ENCODE results near the gene KDM3B.

Gene KDM3B

DNA sequence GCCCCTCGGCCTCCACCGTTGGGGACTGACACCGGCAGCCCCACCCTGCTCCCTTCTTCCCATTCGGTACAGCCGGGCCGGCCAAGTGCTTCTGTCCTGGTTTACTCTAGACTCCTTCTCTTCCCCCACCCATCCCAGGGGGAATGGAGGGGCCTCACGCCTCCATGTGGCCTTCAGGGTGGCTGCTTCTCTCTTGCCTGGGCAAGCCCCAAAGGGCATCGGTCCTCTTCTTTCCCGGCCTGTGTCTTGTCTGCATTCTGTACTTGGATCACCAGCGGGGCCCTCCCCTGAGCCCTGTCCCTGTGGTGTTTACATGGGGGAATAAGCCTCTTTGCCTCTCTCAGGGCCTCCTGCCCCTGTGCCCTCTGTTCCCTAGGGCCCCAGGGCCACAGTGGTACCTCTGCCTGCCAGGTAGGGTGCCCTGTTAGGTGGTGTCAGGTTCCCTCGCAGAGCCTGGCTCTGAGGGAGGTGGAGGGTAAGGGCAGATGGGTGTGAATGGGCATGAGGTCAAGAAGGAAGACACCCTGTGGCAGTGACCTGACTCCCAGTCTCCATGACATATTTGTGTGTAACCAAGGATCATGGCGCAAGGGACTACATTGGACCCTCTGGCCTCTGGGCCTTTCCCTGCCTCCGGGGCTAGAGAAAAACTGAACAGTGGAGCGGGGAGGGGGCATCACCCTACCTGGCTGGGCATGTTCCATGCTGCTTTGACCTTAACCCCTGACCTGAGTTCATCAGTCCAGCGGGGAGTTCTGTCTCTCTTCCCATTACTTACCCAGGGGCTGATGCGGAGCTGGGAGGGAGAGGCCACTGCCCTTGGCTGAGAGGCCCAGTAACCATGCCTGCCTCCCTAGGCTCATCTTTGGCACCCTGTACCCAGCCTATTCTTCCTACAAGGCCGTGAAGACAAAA is 87.9 kb downstream of the KDM3B start:
- no peak for DNase-seq (ENCODE audit: low read depth)
- H3K4me3 ChIP-seq (ENCODE audit: low read depth, low read length) = no peak overlapping the region
- TF ChIP-seq, protein P1, sequence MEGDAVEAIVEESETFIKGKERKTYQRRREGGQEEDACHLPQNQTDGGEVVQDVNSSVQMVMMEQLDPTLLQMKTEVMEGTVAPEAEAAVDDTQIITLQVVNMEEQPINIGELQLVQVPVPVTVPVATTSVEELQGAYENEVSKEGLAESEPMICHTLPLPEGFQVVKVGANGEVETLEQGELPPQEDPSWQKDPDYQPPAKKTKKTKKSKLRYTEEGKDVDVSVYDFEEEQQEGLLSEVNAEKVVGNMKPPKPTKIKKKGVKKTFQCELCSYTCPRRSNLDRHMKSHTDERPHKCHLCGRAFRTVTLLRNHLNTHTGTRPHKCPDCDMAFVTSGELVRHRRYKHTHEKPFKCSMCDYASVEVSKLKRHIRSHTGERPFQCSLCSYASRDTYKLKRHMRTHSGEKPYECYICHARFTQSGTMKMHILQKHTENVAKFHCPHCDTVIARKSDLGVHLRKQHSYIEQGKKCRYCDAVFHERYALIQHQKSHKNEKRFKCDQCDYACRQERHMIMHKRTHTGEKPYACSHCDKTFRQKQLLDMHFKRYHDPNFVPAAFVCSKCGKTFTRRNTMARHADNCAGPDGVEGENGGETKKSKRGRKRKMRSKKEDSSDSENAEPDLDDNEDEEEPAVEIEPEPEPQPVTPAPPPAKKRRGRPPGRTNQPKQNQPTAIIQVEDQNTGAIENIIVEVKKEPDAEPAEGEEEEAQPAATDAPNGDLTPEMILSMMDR (IDR thresholded peaks at IDR 0.05; ENCODE audit: low read depth, low read length, missing control alignments) = no peak

DNA sequence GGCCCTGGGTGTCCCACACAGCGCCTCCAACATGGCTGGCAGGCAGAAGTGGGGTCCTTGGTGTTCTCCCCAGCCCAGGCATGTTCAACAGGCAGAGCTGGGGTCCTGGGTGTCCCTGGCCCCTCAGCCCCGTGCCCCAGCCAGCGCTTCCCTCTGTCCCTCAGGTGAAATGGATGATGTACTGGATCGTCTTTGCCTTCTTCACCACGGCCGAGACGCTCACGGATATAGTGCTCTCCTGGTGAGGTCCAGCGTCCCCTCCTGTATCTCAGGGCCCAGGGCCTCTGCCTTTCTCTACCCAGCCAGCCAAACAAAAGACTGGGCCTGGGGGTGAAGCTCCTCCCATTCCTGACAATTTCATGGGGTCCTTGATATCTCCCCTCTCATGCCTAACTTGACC is 88.7 kb downstream of the KDM3B start:
- DNase-seq (ENCODE audit: low read depth) = no peak
- H3K4me3 ChIP-seq (ENCODE audit: low read depth, low read length) = no peak overlapping the region
- TF ChIP-seq, protein P1 (IDR thresholded peaks at IDR 0.05; ENCODE audit: low read depth, low read length, missing control alignments) = no peak

DNA sequence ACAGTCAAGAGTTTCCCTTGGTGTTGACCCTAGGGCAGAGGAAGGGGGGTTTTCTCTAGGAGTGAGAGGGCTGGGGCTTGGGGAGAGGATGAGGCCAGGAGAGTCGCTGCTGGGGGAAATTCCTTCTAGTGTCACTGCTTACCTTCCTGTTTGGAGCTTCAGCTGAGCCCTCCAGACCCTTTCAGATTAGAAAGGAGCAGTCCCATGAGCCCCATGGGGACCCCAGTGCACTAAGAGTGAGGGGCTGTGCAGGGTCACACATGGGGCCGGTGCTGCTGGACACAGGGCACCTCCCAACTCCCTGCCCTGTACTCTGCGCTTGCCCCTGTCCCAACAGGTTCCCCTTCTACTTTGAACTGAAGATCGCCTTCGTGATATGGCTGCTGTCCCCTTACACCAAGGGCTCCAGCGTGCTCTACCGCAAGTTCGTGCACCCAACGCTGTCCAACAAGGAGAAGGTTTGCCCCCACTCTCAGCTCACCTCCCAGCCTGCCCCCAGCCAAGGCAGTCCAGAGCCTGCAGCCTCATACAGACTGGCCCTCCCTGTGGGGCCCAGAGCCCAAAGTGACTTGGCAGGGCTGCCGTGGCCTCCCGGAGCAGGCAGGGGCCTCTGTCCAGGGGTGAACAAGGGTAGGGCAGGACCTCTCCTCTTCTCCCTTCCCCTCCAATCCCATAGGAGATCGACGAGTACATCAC is 91.7 kb downstream of the KDM3B start:
- TF ChIP-seq, protein P1 (IDR thresholded peaks at IDR 0.05; ENCODE audit: low read depth, low read length, missing control alignments) = no peak
- no peak for DNase-seq (ENCODE audit: low read depth)
- no peak overlapping the region for H3K4me3 ChIP-seq (ENCODE audit: low read depth, low read length)

DNA sequence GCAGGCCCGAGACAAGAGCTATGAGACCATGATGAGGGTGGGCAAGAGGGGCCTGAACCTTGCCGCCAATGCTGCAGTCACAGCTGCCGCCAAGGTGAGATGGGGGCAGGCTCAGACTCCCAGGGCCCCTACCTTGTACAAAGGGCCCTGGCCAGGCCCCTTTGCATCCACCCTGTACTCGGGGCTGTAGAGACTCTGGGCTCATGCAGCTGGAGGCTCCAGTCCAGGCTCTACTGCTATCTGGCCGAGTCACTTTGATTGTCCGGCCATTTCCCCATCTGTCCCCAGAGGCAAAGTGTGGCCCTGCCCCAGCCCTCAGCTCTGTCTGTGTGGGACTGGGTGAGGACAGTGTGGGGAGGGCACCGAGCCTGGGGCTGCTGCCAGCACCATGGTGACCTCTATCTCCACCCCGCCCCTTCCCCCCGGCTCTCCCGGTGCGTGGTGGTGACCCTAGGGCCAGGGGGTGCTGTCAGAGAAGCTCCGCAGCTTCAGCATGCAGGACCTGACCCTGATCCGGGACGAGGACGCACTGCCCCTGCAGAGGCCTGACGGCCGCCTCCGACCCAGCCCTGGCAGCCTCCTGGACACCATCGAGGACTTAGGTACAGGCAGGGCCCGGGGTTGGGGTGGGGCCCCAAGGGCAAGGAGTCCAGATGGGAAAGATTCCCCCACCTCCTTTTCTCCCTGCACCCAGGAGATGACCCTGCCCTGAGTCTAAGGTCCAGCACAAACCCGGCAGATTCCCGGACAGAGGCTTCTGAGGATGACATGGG is 92.5 kb downstream of the KDM3B start:
- TF ChIP-seq, protein P1 (IDR thresholded peaks at IDR 0.05; ENCODE audit: low read depth, low read length, missing control alignments) = no peak
- DNase-seq (ENCODE audit: low read depth) = no peak
- H3K4me3 ChIP-seq (ENCODE audit: low read depth, low read length) = no peak overlapping the region

DNA sequence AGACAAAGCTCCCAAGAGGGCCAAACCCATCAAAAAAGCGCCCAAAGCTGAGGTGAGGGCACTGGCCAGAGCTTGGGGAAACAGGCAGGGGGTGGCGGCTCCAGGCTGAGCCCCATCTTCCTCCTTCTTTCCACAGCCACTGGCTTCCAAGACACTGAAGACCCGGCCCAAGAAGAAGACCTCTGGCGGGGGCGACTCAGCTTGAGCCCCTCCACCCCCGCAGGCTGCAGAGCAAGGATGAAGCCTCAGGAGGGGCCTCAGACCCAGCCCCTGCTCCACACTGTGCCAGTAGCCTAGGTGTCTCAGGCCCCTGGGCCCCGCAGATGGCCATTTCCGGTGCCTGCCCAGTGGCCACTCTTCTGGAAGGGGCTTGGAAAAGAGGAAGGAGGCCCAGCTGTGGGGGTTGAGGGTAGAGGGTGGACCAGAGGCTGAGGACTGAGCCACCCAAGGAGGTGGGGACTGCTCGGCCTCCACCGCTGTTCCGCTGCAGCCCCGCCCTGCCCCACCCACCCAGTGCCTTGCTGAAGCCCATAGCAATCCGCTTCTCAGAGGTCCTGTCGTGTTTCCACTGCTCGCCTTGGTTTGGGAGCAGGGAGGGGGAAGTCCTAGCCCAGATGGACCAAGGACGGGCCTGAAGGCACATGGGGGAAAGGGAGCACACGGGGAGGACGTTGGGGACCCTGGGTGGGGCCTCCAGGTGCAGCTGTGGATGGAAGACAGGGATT is 93.2 kb downstream of the KDM3B start:
- H3K4me3 ChIP-seq (ENCODE audit: low read depth, low read length) = no peak overlapping the region
- TF ChIP-seq, protein P1 (IDR thresholded peaks at IDR 0.05; ENCODE audit: low read depth, low read length, missing control alignments) = no peak
- DNase-seq (ENCODE audit: low read depth) = no peak

DNA sequence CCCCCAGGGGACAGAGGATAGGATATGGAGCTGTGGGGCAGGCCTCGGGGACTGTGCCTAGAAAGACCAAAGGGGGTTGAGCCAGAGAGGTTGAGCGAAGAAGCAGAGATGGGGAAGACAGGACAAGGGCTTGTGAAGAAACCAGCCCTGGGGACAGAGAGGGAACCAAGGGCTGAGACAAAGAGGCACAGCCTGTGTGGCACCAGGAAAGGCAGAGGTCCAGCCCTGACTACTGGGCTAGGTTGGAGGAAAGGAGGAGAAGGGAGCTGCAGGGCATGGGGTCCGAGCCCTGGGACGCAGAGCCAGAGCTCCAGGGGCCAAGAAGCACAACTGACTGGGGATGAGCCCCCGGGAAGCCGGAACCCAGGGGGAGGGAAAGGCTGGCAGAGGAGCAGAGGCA is 95.6 kb downstream of the KDM3B start:
- TF ChIP-seq, protein P1 (IDR thresholded peaks at IDR 0.05; ENCODE audit: low read depth, low read length, missing control alignments) = no peak
- no peak for DNase-seq (ENCODE audit: low read depth)
- H3K4me3 ChIP-seq (ENCODE audit: low read depth, low read length) = no peak overlapping the region

Measured in GM12864 (cell line).